GM19099 (cell line): Measurements from ENCODE around the gene TOP3A.

Experiments
- POLR2A ChIP-seq: IDR thresholded peaks from 3 replicates; pipeline ENCODE4 v1.6.1; 2011; ENCODE audit warnings: low read depth; ENCODE audit not compliant: insufficient read length; ENCODE audit errors: extremely low read depth

Gene TOP3A

DNA sequence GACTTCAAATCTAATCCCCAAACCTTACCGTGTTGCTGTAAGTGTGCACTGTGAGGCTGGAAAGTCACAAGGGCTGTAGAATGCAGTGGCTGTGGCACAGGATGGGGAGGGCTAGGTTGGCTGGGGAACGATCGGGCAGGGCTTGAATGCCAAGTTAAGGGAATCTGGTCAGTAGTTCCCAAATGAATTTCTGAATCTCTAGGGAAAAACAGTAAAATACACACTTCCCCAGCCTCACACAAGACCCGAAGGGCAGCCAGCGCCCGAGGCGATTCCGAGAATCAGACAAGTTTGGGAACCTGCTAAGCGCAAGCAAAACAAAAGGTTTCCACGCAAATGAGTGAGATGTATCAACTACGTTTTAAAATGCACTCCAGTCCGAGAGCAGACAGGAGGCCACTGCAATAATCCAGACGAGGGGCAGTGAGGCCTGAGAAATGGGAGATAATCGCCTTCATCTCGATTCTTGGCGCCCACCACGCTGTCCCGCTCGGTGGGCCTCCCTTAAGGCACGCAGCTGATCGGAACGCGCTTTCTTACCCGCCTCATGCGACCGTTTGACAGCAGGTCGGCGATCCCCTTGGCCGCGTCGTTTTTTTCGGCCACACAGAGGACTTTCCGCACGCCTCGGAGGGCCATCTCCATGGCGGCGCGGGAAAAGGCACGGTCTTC, 599 bp downstream of the TOP3A start:
- no peak for TF ChIP-seq POLR2A

DNA sequence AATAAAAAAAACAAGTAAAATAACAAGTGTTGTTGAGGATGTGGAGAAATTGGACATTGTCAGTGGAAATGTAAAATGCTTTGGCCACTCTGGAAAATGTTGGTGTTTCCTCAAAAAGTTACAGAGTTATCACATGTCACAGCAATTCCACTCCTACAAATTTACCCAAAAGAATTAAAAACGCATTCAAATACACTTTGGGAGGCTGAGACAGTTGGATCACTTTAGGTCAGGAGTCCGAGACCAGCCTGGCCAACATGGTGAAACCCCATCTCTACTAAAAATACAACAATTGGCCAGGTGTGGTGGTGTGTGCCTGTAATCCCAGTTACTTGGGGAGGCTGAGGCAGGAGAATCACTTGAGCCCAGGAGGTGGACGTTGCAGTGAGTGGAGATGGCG, 5.6 kb downstream of the TOP3A start:
- TF ChIP-seq POLR2A = no peak

DNA sequence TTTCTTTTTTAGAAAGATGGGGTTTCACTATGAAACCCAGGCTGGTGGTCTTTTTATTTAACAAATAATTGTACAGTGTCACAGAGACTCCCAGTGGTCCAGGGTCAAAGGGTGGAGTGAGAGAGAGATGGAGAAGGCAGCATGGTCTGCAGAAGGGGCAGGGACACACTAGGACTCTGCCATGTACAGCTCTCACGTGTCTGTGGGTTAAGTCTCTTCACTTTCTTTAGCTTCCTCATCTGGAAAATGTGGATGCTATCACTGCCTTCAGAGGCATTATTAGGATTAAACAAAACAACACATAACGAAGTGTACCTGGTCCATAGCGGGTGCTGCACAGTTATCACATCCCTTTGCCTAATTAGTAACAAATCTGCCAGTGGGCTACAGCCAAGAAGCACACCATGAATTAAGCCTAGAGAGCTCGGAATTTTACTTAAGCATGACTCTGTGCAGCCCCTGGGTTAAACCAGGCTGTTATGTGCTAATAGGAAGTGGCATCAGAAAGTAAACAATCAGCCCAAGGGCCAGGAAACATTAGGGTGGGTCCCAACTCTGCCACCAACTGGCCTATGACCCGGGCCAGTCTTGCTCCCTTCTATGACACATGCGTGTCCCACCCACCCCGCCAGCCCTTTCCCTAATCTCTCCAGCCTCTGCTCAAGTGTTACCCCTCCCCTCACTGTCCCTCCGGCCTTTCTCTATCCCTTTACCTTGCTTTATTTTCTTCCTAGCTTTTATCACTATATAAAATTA, 13.9 kb downstream of the TOP3A start:
- no peak for TF ChIP-seq POLR2A

DNA sequence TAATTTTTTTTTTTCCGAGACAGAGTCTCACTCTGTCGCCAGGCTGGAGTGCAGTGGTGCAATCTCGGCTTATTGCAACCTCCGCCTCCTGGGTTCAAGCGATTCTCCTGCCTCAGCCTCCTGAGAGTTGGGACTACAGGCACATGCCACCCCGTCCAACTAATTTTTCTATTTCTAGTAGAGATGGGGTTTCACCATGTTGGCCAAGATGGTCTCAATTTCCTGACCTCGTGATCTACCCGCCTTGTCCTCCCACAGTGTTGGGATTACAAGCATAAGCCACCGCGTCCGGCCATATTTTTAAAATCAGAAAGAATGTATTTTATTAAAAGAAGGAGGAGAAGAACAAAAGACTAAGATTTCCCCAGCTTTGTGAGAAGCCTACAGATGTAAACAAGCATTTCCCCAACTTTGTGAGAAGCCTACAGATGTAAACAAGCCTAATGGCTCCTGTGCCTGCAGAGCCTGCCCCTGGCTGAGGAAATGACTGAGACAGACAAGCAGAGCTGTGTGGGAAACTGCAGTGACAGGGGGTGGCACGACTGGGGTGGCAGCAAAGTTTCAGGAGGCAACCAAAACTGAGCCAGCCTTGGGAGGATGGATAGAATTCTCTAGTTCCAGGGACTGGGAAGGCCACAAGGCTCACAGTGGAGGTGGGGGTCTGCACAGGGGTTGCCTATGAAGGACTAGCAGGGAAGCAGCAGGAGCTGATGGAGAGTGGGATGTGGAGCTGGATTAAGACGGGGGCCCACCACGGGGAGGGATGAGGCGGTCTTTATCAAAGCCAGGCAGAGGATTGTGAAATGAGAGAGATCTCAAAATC, 22.9 kb downstream of the TOP3A start:
- no peak for TF ChIP-seq POLR2A

- TF ChIP-seq POLR2A = no peak
Observed at GRCh38 chr17:18285296-18285695, 29.5 kb downstream of the TOP3A start.

DNA sequence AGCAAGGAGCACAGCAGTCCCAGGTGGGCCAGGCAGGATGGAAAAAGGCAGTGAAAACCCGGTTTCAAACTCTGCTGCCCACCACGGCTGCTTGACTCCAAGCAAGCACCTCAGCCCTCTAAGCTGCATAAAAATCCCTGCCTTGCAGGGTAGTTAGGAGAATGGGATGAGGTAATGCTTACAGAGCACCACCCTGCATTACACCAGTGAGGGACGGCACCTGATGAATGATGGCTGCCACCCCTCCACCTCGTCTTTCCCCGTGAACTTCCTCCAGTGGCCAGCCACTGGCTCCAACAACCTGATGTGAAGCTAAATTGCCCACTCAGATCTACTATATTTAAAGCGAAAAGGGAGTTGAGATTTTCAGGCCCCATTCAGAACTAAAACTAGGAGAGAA, 33.0 kb downstream of the TOP3A start:
- no peak for TF ChIP-seq POLR2A

GRCh38 chr17:18280766-18281371, 33.9 kb downstream of the TOP3A start:
- no peak for TF ChIP-seq POLR2A

DNA sequence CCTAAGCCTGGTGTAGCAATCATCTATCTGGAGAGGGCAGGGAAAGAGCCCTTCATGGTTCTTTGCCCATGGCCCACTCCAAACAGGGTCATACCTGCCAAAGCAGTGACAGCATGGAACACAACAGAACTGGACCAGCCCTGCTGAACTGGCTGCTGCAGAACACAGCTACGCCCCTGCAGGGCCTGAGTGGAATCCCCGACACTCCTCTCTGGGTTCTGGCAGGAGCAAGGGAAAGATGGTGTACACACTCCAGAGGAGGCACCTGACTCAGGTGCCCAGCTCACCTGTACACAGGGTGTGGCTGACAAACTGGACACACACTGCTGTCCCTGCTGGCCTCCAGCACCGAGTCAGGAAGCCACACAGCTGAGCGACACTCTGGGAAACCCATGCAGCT, 34.5 kb downstream of the TOP3A start:
- TF ChIP-seq POLR2A = no peak

DNA sequence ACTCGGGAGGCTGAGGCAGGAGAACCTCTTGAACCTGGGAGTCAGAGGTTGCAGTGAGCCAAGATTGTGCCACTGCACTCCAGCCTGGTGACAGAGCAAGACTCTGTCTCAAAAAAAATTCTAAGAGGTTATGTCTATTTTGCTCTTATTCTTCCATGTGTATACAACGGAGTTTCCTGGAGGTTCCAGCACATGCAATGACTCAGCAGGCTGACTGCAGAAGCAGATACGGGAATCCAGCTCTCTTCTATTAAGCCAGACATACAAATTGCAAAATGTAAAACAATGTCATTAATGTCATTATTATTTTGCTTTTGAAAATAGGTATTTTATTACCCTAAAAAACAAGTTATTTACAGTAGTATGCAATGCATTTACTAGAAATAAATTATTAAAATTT, 35.9 kb downstream of the TOP3A start:
- no peak for TF ChIP-seq POLR2A

DNA sequence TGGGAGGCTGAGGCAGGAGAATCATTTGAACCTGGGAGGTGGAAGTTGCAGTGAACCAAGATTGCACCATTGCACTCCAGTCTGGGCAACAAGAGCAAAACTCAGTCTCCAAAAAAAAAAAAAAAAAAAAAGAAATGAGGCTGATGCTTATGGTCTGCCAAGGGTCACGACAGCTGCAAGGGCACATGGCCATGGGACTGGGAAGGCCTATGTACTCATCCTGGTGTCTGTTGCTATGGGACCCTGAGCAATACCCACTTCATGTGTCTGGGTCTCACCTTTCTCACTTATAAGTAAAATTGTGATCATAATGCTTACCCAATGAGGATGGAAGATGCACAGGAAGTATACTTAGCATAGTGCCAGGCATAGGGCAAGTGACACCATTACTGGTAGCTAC, 37.7 kb downstream of the TOP3A start:
- no peak for TF ChIP-seq POLR2A

GRCh38 chr17:18270046-18270931, 44.5 kb downstream of the TOP3A start:
- no peak for TF ChIP-seq POLR2A

- TF ChIP-seq POLR2A = no peak
Observed at GRCh38 chr17:18267927-18268711, 46.7 kb downstream of the TOP3A start.

DNA sequence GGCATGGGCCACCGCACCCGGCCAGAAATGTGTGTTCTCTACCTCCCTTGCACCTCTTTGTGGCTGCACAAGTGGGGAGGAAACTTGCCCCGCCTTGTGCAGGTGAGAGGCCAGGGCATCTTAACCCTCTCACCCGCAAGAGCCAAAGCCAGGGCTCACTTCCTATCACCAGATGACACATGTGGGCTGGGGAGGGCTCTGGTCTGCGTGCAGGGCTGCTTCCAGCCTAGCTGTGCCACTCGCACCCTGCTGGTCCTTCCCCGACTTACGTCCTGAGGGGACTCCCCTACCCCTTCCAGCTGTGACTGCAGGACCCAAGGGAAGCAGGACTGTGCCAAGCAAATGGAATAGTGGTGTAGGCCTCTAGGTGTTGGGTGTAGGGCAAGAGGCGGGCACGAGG, 47.4 kb downstream of the TOP3A start:
- no peak for TF ChIP-seq POLR2A

DNA sequence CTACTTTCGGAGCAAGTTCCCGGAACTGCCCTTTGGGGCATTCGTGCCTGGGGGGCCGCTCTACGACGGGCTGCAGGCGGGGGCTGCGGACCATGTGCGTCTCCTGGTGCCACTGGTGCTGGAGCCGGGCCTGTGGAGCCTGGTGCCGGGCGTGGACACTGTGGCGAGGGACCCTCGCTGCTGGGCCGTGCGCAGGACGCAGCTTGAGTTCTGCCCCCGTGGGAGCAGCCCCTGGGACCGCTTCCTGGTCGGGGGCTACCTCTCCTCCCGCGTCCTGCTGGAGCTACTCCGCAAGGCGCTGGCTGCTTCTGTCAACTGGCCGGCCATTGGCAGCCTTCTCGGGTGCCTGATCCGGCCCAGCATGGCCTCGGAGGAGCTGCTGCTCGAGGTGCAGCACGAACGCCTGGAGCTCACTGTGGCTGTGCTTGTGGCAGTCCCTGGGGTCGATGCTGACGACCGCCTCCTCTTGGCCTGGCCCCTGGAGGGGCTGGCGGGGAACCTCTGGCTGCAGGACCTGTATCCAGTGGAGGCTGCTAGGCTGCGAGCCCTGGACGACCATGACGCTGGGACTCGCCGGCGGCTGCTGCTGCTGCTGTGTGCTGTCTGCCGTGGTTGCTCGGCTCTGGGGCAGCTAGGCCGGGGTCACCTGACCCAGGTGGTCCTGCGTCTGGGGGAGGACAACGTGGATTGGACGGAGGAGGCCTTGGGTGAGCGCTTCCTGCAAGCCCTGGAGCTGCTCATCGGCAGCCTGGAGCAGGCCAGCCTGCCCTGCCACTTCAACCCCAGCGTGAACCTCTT, 50.7 kb downstream of the TOP3A start:
- TF ChIP-seq POLR2A = no peak
